ENCODE data around the gene SGPP2.
"Not testable (repeated sequence)": the region's sequence is repeated elsewhere in the genome, so short reads cannot be mapped to it uniquely, and the experiment has no call there.

The SGPP2 gene

GRCh38 chr2:222532315-222532714 is 108.0 kb downstream of the SGPP2 start:
- no peak for DNase-seq

- no peak for DNase-seq
Observed at GRCh38 chr2:222535477-222535876, 111.1 kb downstream of the SGPP2 start.

GRCh38 chr2:222538535-222538934 is 114.2 kb downstream of the SGPP2 start:
- DNase-seq, result no peak

GRCh38 chr2:222544661-222545060 is 120.3 kb downstream of the SGPP2 start:
- no peak for DNase-seq

GRCh38 chr2:222545823-222546795 is 121.8 kb downstream of the SGPP2 start:
- DNase-seq, result no peak

- DNase-seq, result no peak
Observed at GRCh38 chr2:222547083-222547482, 122.7 kb downstream of the SGPP2 start.

- no peak for DNase-seq
Observed at GRCh38 chr2:222548992-222549391, 124.6 kb downstream of the SGPP2 start.

GRCh38 chr2:222554517-222554916 is 130.2 kb downstream of the SGPP2 start:
- no peak for DNase-seq

GRCh38 chr2:222561151-222561550 is 136.8 kb downstream of the SGPP2 start:
- no peak for DNase-seq

- peak in 1 of 2 experiments; percentile 45 for DNase-seq
Observed at GRCh38 chr2:222561817-222562645, 137.7 kb downstream of the SGPP2 start.

GRCh38 chr2:222563106-222563718 is 138.9 kb downstream of the SGPP2 start:
- DNase-seq, result no peak

GRCh38 chr2:222563936-222564335 is 139.6 kb downstream of the SGPP2 start:
- DNase-seq, result no peak

- no peak for DNase-seq
Observed at GRCh38 chr2:222566229-222566628, 141.9 kb downstream of the SGPP2 start.

- DNase-seq, result no peak
Observed at GRCh38 chr2:222568865-222569264, 144.5 kb downstream of the SGPP2 start.

- no peak for DNase-seq
Observed at GRCh38 chr2:222569826-222570225, 145.5 kb downstream of the SGPP2 start.

- no peak for DNase-seq
Observed at GRCh38 chr2:222572264-222572721, 147.9 kb downstream of the SGPP2 start.

GRCh38 chr2:222572751-222573174 is 148.4 kb downstream of the SGPP2 start:
- DNase-seq, result no peak

- no peak for DNase-seq
Observed at GRCh38 chr2:222575618-222576017, 151.3 kb downstream of the SGPP2 start.

GRCh38 chr2:222576171-222577081 is 152.1 kb downstream of the SGPP2 start:
- DNase-seq, result no peak

- DNase-seq, result no peak
Observed at GRCh38 chr2:222577341-222577740, 153.0 kb downstream of the SGPP2 start.

GRCh38 chr2:222582928-222583327 is 158.6 kb downstream of the SGPP2 start:
- no peak for DNase-seq

- not testable (repeated sequence) for DNase-seq
Observed at GRCh38 chr2:222584589-222584988, 160.2 kb downstream of the SGPP2 start.
